Neural progenitor cell (in vitro differentiated cells): ENCODE measurements around the gene KIF22.

Experiments used
- CTCF ChIP-seq: fragments of 200-600 bp; sonication (generic); IDR thresholded peaks from 2 replicates; pipeline ENCODE4 v1.5.1; 2017; ENCODE audit warnings: antibody characterized with exemption, mild to moderate bottlenecking
- EZH2 ChIP-seq: fragments of 200-600 bp; sonication (generic); IDR thresholded peaks from 2 replicates; pipeline ENCODE4 v1.6.1; 2017; ENCODE audit warnings: antibody characterized with exemption, mild to moderate bottlenecking, moderate library complexity
- EZH2phosphoT487 ChIP-seq: fragments of 200-600 bp; sonication (generic); IDR thresholded peaks from 2 replicates; pipeline ENCODE4 v1.6.1; 2017; ENCODE audit warnings: antibody characterized with exemption

GRCh38 chr16:29757950-29758466 is 32.5 kb upstream of the KIF22 start:
- TF ChIP-seq CTCF (no peak), EZH2 (no peak), EZH2phosphoT487 (no peak)
